HepG2 (cell line): ENCODE measurements around the gene NXN.

Source experiments
- CBFB ChIP-seq: sonication (generic); formaldehyde crosslinking; IDR thresholded peaks from 2 replicates; pipeline ENCODE4 v1.4.0; 2020; ENCODE audit warnings: missing genetic modification reagents
- FOSL1 ChIP-seq: sonication (generic); formaldehyde crosslinking; IDR thresholded peaks from 2 replicates; pipeline ENCODE4 v1.9.0; 2021; ENCODE audit warnings: missing genetic modification reagents, borderline replicate concordance
- KLF16 ChIP-seq, 2 experiments: sonication (generic) in 1 of 2; formaldehyde crosslinking in 1 of 2; IDR thresholded peaks; 2 replicates each; pipeline versions ENCODE4 v1.6.1 to v1.8.0; 2016 to 2023; ENCODE audit warnings: missing genetic modification reagents in 2 of 2, missing compliant biosample characterization in 1 of 2
- MBD4 ChIP-seq: IDR thresholded peaks from 2 replicates; pipeline ENCODE4 v1.6.1; 2012; ENCODE audit warnings: low read length, inconsistent platforms, borderline replicate concordance
- NFYB ChIP-seq: sonication (generic); formaldehyde crosslinking; IDR thresholded peaks from 2 replicates; pipeline ENCODE4 v1.4.0; 2020; ENCODE audit warnings: missing genetic modification reagents
- PCBP2 ChIP-seq: fragments of 200-400 bp; formaldehyde crosslinking; optimal IDR thresholded peaks from 2 replicates; pipeline ENCODE3; 2018; ENCODE audit warnings: low read length, low read depth; ENCODE audit not compliant: poor library complexity, severe bottlenecking
- SIN3A ChIP-seq: IDR thresholded peaks from 2 replicates; pipeline ENCODE4 v1.6.1; 2011; ENCODE audit warnings: low read depth, mild to moderate bottlenecking, control low read depth, low read length, borderline replicate concordance
- ZBTB3 ChIP-seq: sonication (generic); formaldehyde crosslinking; IDR thresholded peaks from 2 replicates; pipeline ENCODE4 v1.4.0; 2020; ENCODE audit warnings: low read depth, mild to moderate bottlenecking, moderate library complexity, missing genetic modification reagents, borderline replicate concordance
- ZNF138 ChIP-seq: sonication (generic); formaldehyde crosslinking; IDR thresholded peaks from 2 replicates; pipeline ENCODE4 v1.5.0; 2020; ENCODE audit warnings: mild to moderate bottlenecking, low read depth, missing genetic modification reagents
- ZNF549 ChIP-seq: sonication (generic); formaldehyde crosslinking; IDR thresholded peaks from 2 replicates; pipeline ENCODE4 v1.5.0; 2020; ENCODE audit warnings: missing genetic modification reagents
- TF ChIP-seq, protein P1 (sequence below): sonication (generic); formaldehyde crosslinking; IDR thresholded peaks from 2 replicates; pipeline ENCODE4 v1.8.1; 2023; ENCODE audit warnings: missing genetic modification reagents, inconsistent platforms, borderline replicate concordance

DNA sequence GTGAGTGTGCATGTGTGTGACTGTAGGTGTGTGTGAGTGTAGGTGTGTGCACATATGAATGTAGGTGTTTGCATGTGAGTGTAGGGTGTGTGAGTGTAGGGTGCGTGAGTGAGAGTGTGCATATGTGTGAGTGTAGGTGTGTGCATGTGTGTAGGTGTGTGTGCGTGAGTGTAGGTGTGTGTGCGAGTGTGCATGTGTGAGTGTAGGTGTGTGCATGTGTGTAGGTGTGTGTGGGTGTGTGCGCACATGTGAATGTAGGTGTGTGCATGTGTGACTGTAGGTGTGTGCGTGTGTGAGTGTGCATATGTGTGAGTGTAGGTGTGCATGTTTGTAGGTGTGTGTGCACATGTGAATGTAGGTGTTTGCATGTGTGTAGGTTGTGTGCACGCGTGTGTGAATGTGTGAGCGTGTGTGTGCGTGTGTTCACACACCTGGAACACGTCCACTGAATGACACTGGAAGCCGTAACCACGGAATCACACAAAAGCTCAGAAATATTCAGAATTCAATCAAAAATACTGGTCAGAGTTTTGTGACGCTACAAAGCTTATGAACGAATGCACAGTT, 166.9 kb downstream of the NXN start:
- TF ChIP-seq NFYB (CRISPR knock-in tag) (no peak), MBD4 (no peak), FOSL1 (CRISPR knock-in tag) (no peak), ZNF138 (no peak), ZBTB3 (CRISPR knock-in tag) (no peak), PCBP2 (no peak), KLF16 (CRISPR knock-in tag; IDR thresholded peaks at IDR 0.05) (no peak), CBFB (CRISPR knock-in tag) (no peak), ZNF549 (CRISPR knock-in tag) (no peak), SIN3A (no peak)
- TF ChIP-seq, protein P1, sequence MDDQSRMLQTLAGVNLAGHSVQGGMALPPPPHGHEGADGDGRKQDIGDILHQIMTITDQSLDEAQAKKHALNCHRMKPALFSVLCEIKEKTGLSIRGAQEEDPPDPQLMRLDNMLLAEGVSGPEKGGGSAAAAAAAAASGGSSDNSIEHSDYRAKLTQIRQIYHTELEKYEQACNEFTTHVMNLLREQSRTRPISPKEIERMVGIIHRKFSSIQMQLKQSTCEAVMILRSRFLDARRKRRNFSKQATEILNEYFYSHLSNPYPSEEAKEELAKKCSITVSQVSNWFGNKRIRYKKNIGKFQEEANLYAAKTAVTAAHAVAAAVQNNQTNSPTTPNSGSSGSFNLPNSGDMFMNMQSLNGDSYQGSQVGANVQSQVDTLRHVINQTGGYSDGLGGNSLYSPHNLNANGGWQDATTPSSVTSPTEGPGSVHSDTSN, result no peak
